Germinal center (tissue), 1 donor: ENCODE data around the gene TM4SF4.

ENCODE experiments used
- DNase-seq: peaks from one replicate; pipeline ENCODE4 v3.0.0; 2012; ENCODE audit warnings: mixed read lengths, low spot score

TM4SF4 gene

DNA sequence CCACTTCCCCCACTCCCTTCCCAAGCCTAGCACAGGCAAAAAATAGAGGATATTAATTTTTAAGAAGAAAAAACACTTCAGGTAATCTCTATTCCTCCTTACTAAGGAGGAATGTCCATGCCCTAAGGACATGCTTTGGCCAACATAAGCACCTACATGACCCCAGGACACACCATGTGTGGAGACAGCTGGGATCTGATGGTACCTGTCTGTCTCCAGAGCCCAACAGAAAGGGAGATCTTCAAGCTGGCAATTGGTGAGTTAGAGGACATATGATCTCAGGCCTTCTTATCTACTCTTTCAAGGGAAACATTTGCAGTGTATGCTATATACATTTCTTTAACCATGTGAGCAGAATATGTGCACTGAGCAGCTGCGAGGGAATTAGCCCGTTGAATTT, 7.0 kb downstream of the TM4SF4 start:
- no peak for DNase-seq

DNA sequence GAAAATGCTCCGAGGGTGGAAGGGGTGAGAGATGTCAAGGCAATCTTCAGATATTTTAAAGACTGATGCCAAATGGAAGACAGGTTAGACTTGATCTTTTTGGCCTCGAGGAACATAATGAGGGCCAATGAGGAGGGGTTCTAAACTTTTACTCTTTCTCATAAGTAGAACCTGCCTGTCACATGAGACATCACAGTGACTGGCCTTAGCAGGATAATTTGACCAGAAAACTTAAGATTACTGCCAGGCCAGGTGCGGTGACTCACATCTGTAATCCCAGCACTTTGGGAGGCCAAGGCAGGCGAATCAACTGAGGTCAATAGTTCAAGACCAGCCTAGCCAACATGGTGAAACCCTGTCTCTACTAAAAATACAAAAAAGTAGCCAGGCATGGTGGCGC, 12.2 kb downstream of the TM4SF4 start:
- DNase-seq = no peak

DNA sequence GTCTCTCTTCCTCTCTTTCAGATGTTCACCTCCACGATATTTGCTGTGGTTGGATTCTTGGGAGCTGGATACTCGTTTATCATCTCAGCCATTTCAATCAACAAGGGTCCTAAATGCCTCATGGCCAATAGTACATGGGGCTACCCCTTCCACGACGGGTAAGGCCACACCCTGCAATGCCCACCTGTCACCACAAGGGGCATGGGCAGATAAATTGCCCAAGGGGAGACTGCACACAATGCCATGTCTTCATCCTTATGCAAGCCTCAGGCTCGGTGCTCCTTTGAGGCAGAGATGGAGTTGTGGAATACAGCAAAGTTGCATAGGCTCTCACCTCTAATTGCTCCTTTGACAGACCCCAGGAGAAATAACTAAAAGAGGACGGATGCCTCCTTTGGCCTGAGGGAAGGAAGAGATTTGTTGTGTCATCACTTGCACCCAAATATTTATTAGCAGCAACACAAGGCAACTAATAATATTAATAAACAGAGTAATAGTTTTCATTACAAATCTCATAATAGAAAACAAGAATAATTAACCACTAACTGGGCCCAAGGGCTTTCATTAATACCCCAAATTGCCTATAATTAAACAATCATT, 13.2 kb downstream of the TM4SF4 start:
- DNase-seq = peak; percentile 33

GRCh38 chr3:149489060-149489690, 14.7 kb downstream of the TM4SF4 start:
- peak; percentile 22 for DNase-seq

DNA sequence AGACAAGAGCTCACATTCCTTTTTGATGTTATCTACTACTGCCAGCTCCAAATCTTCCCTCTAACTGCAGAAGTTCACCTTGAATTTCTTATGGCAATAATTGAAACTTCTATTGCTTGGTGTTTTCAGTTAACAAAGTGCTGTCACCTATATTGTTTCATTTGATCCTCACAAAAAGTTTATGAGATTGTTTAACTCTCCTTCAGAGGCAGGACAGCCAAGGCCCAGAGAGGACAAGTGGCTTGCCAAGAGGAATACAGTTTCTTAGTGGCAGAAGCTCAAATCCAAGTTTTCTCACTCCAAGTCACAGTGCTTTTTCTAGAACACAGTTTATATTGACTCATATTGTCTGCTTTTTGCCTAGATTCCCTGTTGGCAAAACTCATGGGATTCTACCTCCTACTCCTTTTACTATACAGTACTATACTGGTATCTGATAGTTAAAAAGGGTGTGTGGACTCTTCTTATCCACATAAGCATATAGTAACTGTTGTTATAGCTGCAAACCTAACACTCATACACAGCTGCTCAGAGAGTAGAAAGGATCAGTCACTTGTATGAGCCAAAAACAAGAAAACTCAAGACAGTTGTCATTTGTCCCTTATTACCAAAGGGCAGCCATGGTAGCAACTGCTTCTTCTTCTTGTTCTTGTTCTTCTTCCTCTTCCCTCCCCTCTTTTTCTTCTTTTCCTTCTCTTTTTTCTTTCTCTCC, 15.9 kb downstream of the TM4SF4 start:
- DNase-seq = no peak

GRCh38 chr3:149493315-149494021, 19.0 kb downstream of the TM4SF4 start:
- no peak for DNase-seq

GRCh38 chr3:149494022-149494758, 19.7 kb downstream of the TM4SF4 start:
- peak; percentile 42 for DNase-seq

DNA sequence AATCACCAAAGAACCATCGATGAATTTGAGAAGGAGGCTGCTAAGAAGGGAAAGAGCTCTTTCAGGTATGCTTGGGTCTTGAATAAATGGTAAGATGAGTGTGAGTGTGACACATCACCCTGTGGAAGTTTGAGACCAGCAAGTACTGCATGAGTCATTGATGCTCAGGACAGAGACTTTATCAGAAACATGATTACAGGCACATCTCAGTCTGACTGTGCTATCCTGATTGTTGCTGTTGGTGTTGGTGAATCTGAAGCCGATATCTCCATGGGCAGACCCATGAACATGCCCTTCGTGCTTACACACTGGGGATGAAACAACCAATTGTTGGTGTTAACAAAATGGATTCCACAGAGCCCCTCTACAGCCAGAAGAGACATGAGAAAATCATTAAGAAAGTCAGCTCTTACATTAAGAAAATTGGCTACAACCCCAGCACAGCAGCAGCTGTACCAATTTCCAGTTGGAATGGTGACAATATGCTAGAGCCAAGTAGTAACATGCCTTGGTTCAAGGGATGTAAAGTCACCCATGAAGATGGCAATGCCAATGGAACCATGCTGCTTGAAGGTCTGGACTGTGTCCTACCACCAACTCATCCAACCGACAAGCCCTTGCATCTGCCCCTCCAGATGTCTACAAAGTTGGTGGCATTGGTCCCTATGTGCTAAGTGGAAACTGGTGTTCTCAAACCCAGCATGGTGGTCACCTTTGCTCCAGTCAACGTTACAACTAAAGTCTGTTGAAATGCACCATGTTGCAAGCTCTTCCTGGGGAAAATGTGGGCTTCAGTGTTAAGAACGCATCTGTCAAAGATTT, 20.5 kb downstream of the TM4SF4 start:
- no peak for DNase-seq

GRCh38 chr3:149495581-149496125, 21.2 kb downstream of the TM4SF4 start:
- DNase-seq = no peak

- no peak for DNase-seq
Measured at GRCh38 chr3:149496891-149497290, 22.4 kb downstream of the TM4SF4 start.

- no peak for DNase-seq
Measured at GRCh38 chr3:149497966-149498670, 23.6 kb downstream of the TM4SF4 start.

DNA sequence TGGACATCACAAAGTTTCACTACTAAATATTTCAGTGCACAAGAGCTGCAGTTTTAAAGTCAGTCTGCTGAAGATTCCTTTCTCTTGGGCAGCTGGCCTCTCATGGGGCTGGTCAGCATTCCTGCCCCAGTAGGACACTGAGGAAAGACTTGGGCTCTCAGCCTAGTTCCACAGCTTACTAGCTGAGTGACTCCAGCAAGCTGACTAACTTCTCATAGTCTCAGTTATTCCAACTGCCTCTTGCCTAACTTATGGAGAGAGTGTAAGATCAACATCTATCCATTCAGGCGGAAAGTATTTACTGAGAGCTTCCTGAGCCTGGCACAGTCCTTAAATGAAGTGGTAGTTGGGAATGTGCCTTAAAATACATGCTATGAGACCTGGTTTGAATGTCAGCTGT, 27.0 kb downstream of the TM4SF4 start:
- DNase-seq = no peak

GRCh38 chr3:149502438-149502837, 27.9 kb downstream of the TM4SF4 start:
- no peak for DNase-seq

- no peak for DNase-seq
Measured at GRCh38 chr3:149506540-149506939, 32.0 kb downstream of the TM4SF4 start.

DNA sequence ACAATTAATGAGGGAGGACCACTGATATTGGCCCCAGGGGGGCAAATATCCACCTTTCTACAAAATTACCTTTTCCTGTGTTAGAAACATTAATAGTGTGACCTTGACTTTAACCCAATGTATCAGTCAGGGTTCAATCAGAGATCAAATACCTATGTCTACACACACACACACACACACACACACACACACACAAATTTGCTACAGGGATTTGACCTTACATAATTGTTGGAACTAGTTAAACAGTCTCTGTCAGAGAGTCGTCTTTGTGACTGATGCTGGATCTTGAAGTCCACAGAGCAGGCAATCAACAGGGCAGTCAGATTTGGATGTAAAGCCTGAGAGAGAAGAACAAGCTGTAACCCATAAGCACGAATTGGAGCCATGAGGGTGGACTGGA, 32.5 kb downstream of the TM4SF4 start:
- no peak for DNase-seq

GRCh38 chr3:149507491-149508324, 33.2 kb downstream of the TM4SF4 start:
- DNase-seq = no peak

GRCh38 chr3:149509526-149509925, 35.0 kb downstream of the TM4SF4 start:
- DNase-seq = no peak

DNA sequence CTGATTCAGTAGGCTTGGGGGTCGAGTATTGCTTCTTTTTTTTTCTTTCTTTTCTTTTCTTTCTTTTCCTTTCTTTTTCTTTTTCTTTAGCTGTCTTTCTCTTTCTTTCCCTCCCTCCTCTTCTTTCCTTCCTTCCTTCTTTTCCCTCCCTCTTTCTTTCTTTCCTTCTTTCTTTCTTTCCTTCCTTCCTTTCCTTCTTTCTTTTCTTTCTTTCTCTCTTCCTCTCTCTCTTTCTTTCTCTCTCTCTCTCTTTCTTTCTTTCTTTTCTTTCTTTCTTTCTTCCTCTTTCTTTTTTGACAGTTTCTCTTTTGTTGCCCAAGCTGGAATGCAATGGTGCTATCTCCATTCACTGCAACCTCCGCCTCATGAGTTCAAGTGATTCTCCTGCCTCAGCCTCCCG, 36.0 kb downstream of the TM4SF4 start:
- no peak for DNase-seq

DNA sequence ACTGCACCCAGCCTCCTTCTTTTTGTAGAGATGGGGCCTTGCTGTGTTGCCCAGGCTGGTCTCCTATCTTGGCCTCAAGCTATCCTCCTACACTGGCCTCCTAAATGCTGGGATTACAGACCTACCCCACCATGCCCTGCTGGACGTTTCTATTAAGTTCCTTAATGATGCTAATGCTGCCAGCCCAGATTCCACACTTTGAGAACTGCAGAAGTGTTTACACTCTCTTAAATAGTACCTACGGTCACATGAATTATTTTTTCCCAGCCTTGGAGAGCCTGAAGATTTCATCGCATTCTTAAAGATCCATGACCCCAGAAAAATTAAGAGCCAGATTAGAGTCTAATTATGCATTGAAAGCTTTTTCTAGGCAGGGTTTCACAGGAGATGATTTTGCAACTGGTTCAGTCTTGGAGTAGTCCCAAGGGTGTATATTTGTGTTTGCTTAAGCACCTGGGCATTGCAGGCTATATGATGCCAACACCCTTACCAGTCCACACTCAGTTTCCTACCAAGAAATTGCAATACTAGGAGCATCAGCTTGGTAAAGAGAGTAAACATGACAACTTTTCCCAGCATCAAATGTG, 36.6 kb downstream of the TM4SF4 start:
- DNase-seq = no peak
